ENCODE data around the gene SUSD4.

DNA sequence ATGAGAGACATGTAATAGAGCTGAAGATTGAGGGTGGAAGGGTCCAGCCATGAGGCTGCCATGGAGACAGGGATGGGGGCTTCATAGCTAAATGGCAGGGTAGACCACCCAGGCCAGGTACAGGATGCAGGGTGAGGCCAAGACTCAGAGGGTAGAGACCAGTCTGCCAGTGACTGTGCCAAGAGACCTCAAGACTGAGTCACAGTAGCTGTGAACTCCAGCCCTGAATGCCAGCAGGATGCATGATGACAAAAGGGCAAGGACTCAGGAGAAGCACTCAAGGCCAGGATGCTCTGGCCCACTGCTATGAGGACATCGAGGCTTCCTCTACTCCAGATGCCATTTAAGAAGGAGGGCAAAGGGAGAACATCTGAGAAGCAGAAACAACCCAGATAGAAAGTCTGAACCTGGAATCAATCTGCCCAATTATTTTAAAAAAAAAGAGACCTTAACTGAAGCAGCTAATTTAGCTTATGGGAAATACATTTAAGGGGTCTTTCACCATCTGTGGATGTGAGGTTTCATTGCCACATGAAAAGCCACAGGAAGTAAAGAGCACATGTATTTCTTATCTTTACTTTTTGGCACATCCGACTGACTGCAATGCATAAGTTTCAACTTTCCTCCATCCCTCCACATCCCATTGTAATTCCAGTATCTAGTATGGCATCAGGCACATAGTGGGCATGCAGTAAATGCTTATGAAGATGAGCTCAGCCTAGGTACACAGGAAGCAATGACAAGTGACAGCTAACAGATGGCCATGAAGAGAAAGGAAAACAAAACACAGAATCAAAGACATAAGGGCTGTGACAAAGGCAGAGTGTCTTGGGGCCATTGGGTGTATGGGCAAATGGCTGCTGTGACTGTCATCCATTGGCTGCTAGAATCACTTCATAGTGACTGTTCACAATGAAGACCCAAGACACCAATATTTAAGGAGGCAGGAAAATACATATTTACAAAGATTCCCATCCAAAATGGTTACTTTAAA is 40.2 kb downstream of the SUSD4 start:
- TF ChIP-seq, protein P1, sequence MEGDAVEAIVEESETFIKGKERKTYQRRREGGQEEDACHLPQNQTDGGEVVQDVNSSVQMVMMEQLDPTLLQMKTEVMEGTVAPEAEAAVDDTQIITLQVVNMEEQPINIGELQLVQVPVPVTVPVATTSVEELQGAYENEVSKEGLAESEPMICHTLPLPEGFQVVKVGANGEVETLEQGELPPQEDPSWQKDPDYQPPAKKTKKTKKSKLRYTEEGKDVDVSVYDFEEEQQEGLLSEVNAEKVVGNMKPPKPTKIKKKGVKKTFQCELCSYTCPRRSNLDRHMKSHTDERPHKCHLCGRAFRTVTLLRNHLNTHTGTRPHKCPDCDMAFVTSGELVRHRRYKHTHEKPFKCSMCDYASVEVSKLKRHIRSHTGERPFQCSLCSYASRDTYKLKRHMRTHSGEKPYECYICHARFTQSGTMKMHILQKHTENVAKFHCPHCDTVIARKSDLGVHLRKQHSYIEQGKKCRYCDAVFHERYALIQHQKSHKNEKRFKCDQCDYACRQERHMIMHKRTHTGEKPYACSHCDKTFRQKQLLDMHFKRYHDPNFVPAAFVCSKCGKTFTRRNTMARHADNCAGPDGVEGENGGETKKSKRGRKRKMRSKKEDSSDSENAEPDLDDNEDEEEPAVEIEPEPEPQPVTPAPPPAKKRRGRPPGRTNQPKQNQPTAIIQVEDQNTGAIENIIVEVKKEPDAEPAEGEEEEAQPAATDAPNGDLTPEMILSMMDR (conservative IDR thresholded peaks at IDR 0.05; ENCODE audit: low read length) = no peak
- no peak for TF ChIP-seq EZH2phosphoT487 (IDR thresholded peaks at IDR 0.05; ENCODE audit: borderline replicate concordance)
